ENCODE measurements around the gene C2CD5. TPM values are rescaled to one million over a fixed set of nuclear protein-coding genes. Genes with fewer than 3 reads are reported as not detected.

C2CD5 gene
- total and polyA plus RNA-seq, 2 of the 4 experiments (the other 2 are of a cell fraction), result 14.5 to 15.8 TPM

GRCh38 chr12:22415342-22416309 is 128.7 kb downstream of the C2CD5 start:
- Histone ChIP-seq H2BK20ac (ENCODE audit: low read depth, low read length) (no peak overlapping the region), H2BK5ac (ENCODE audit: low read depth, low read length, poor library complexity, severe bottlenecking) (no peak overlapping the region), H2BK15ac (ENCODE audit: low read depth, low read length) (no peak overlapping the region), H4K20me1 (ENCODE audit: insufficient read depth, low read length) (no peaks in the 10 kb centered on the region), H3K4ac (ENCODE audit: low read depth, low read length) (no peak overlapping the region), H3K9me1 (ENCODE audit: insufficient read depth, low read length) (no peaks in the 10 kb centered on the region), H3K27me3 (ENCODE audit: control insufficient read depth, insufficient read depth, low read length) (no peaks in the 10 kb centered on the region), H3K9me3 (ENCODE audit: control insufficient read depth, insufficient read depth, low read length) (no peaks in the 10 kb centered on the region), H3K4me1 (ENCODE audit: control insufficient read depth, insufficient read depth, low read length) (no peaks in the 10 kb centered on the region), H3K9ac (ENCODE audit: low read depth, low read length) (no peak overlapping the region), H3K36me3 (ENCODE audit: control insufficient read depth, insufficient read depth, low read length) (no peaks in the 10 kb centered on the region), H3K4me2 (ENCODE audit: low read depth, low read length) (no peak overlapping the region), H3K23ac (ENCODE audit: low read depth, low read length) (no peak overlapping the region), H3K79me1 (ENCODE audit: low read depth in 1 of 2, low read length in 2 of 2) (no peaks in the 10 kb centered on the region), H3K14ac (replicated peaks; ENCODE audit: low read depth, low read length) (no peak overlapping the region), H2AFZ (replicated peaks; ENCODE audit: low read length, poor library complexity) (no peak overlapping the region), H2BK120ac (ENCODE audit: low read depth, low read length) (no peak overlapping the region), H2AK5ac (ENCODE audit: low read depth, low read length) (no peak overlapping the region), H4K91ac (ENCODE audit: insufficient read depth, low read depth, low read length) (no peak overlapping the region), H3K4me3 (ENCODE audit: insufficient read depth, low read depth, low read length) (no peak overlapping the region), H4K8ac (ENCODE audit: low read depth in 2 of 2, low read length in 2 of 2) (no peak overlapping the region), H3K56ac (ENCODE audit: extremely low read depth, insufficient read depth, low read length) (no peak overlapping the region), H3K27ac (ENCODE audit: insufficient read depth, low read length) (no peak overlapping the region), H3K18ac (ENCODE audit: low read depth, low read length) (no peak overlapping the region), H4K5ac (ENCODE audit: low read depth, low read length) (no peak overlapping the region), H2AK9ac (replicated peaks; ENCODE audit: low read depth, low read length, poor library complexity) (no peak overlapping the region)
- intact Hi-C loops (cut with micrococcal nuclease) (no loop called here), in situ Hi-C loops (cut with MboI; ENCODE audit: low sequenced_read_pairs) (no loop called here), dilution Hi-C loops (cut with HindIII; ENCODE audit: low sequenced_read_pairs, unreplicated experiment) (no loop called here)
- POLR2A ChIA-PET (ENCODE audit: unreplicated experiment), result no interaction called here
- WGBS, 2 experiments (ENCODE audit: extremely low coverage in 2 of 2, insufficient read length in 1 of 2), result no CpG with 5 or more reads among the region's 4 CpGs
- CTCF ChIA-PET, result no interaction called here
- TF ChIP-seq CHD1 (IDR thresholded peaks at IDR 0.05; ENCODE audit: low read depth, low read length) (no peak), MAZ (IDR thresholded peaks at IDR 0.05; ENCODE audit: borderline replicate concordance, low read depth, low read length) (no peak), USF2 (IDR thresholded peaks at IDR 0.05; ENCODE audit: low read depth, low read length) (no peak), RAD21 (IDR thresholded peaks at IDR 0.05; ENCODE audit: low read length) (no peak), MXI1 (IDR thresholded peaks at IDR 0.05; ENCODE audit: borderline replicate concordance, low read depth, low read length) (no peak), CTCF (conservative IDR thresholded peaks at IDR 0.05; ENCODE audit: low read depth, low read length) (no peak), NFE2L2 (IDR thresholded peaks at IDR 0.05; ENCODE audit: low read depth, low read length) (no peak), RCOR1 (IDR thresholded peaks at IDR 0.05; ENCODE audit: insufficient replicate concordance, low read length) (no peak), FOS (IDR thresholded peaks at IDR 0.05; ENCODE audit: low read depth, low read length) (no peak), CEBPB (IDR thresholded peaks at IDR 0.05; ENCODE audit: low read depth, low read length) (no peak), SMC3 (IDR thresholded peaks at IDR 0.05; ENCODE audit: low read depth, low read length) (no peak), MAFK (IDR thresholded peaks at IDR 0.05; ENCODE audit: low read depth, low read length) (no peak)
- BruUV-seq (replicated peaks), result no TSS peak
- ATAC-seq (ENCODE audit: low read depth) (no peak; the same call in 1 of the 2 replicates), DNase-seq (no peak)

Data from IMR-90 (cell line).